ENCODE results near the gene MAP4K2. TPM values are rescaled to one million over a fixed set of nuclear protein-coding genes. Genes with fewer than 3 reads are reported as not detected.
A peak's percentile ranks its signal among the peaks of the same experiment; 100 is the strongest.

The MAP4K2 gene
- total and polyA plus RNA-seq, 2 of the 8 experiments (the other 6 are each of a cell fraction or from before 2014, with no cell fraction given), result 20.1 to 20.7 TPM

DNA sequence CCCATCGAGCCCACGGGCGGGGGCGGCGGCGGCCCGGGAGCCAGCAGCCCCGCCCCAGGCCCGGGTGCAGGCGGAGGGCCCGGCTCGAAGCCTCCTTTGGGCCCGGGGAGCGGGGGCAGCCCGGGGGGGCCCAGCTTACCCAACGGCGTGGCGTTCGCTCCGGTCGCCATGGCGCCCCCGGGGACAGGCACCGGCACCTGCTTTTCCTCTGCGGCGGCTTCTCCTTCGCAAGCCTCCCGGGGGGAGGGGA lies 24.9 kb downstream of the MAP4K2 start (continued):
- TF ChIP-seq SIN3A (conservative IDR thresholded peaks at IDR 0.05 in 1 of 2, IDR thresholded peaks at IDR 0.05 in 1 of 2; ENCODE audit: low read depth in 1 of 2, low read length in 2 of 2) (peak in 1 of 2 experiments; percentile 68; a peak in 1 of 4 replicates), ATF2 (IDR thresholded peaks at IDR 0.05; ENCODE audit: low read length) (no peak), MAX (IDR thresholded peaks at IDR 0.05) (no peak), FOSL1 (IDR thresholded peaks at IDR 0.05; ENCODE audit: insufficient read depth, low read depth, low read length) (no peak)

Data from H1 (cell line).